Heart left ventricle (tissue), 16 donors: ENCODE measurements around the gene TMEM37. TPM values are rescaled to one million over a fixed set of nuclear protein-coding genes. Genes with fewer than 3 reads are reported as not detected.
"Not testable (repeated sequence)": the region's sequence is repeated elsewhere in the genome, so short reads cannot be mapped to it uniquely, and the experiment has no call there.

Experiments
- ATAC-seq, 4 donors: fragments of 200-7000 bp; cut with Tn5 transposase; one replicate each; pipeline ENCODE4 v1.9.1; 2020 to 2022; ENCODE audit warnings: moderate library complexity in 4 of 4, mild to moderate bottlenecking in 3 of 4, moderate number of reproducible peaks in 1 of 4
- DNase-seq, 5 donors: peaks; one replicate each; pipeline ENCODE4 v3.0.0-alpha.2; 2020
- H3K27ac ChIP-seq, 12 donors: fragments of 200-600 bp; sonication (generic) in 4 of 12; one replicate each; pipeline versions ENCODE4 v1.5.0 to v1.8.0; 2016 to 2022; ENCODE audit warnings: mild to moderate bottlenecking in 2 of 12
- H3K27me3 ChIP-seq, 9 donors: fragments of 200-600 bp; sonication (generic) in 2 of 9; one replicate each; pipeline versions ENCODE4 v1.5.1 to v1.8.0; 2016 to 2022; ENCODE audit warnings: mild to moderate bottlenecking in 3 of 9
- H3K36me3 ChIP-seq, 9 donors: fragments of 200-600 bp; sonication (generic) in 2 of 9; one replicate each; pipeline versions ENCODE4 v1.5.0 to v1.8.0; 2018 to 2022; ENCODE audit warnings: mild to moderate bottlenecking in 2 of 9
- H3K4me1 ChIP-seq, 12 donors: fragments of 200-600 bp; sonication (generic) in 4 of 12; one replicate each; pipeline versions ENCODE4 v1.5.0 to v1.8.0; 2016 to 2022; ENCODE audit warnings: mild to moderate bottlenecking in 3 of 12
- H3K4me3 ChIP-seq, 12 donors: fragments of 200-600 bp; sonication (generic) in 4 of 12; one replicate each; pipeline versions ENCODE4 v1.5.0 to v1.8.0; 2017 to 2022; ENCODE audit warnings: mild to moderate bottlenecking in 9 of 12, moderate library complexity in 4 of 12
- H3K9me3 ChIP-seq, 12 donors: fragments of 200-600 bp; sonication (generic) in 4 of 12; one replicate each; pipeline versions ENCODE4 v1.5.0 to v1.8.0; 2016 to 2022; ENCODE audit warnings: mild to moderate bottlenecking in 1 of 12
- CTCF ChIP-seq, 12 donors: fragments of 200-600 bp; sonication (generic) in 4 of 12; IDR thresholded peaks; one replicate each; pipeline versions ENCODE4 v1.5.0 to v1.8.0; 2018 to 2022; ENCODE audit warnings: antibody characterized with exemption in 12 of 12, mild to moderate bottlenecking in 5 of 12
- POLR2A ChIP-seq, 2 donors: fragments of 450-650 bp; IDR thresholded peaks; one replicate each; pipeline ENCODE4 v1.6.1; 2017; ENCODE audit warnings: antibody characterized with exemption in 2 of 2, mild to moderate bottlenecking in 2 of 2, moderate library complexity in 2 of 2
- WGBS, 4 donors: extraction: QIAGEN DNeasy Blood & Tissue Kit in 2 of 4; methylation state at CpG; one replicate each; pipeline versions ENCODE4 v1.1.5 to v1.1.7; 2013 to 2018; 5-methylcytosine and 5-hydroxymethylcytosine counted together
- intact Hi-C, 10 donors: fragments of 100-400 bp; cut with DNase I; formaldehyde crosslinking; loops; one replicate each; pipeline versions ENCODE4 v1.11.1 to v1.14.2; 2022
- polyA plus RNA-seq, 2 donors: library from polyadenylated mRNA; stranded (reverse); fragments of 200-250 nt; gene quantifications; one replicate each; pipeline ENCODE4 v1.2.3, GENCODE V29; 2013
- total RNA-seq, 9 donors: library from RNA; depleted of rRNA in 2 of 9; stranded (reverse); fragments of >200 nt in 2 of 9; fragmentation: NEBNext Ultra II Directional in 3 of 9; extraction: Animal tissue kit (Norgen Biotek cat#: 25700) in 3 of 9; gene quantifications; one replicate each; pipeline versions ENCODE4 v1.1.0 to v1.2.4, GENCODE V29; 2016 to 2023
- donor health status: ischemic (EF 13 %, LVEDD 7.1; RV severe dilation, severe dysfunction).
- donor health status: healthy with polysubstance abuse.
- donor health status: DM: no; HTN: yes; CAD: no.
- donor health status: DM: no; HTN: no; CAD: no.
- donor health status: ischemic (EF 25% LVEDD 6.9; RV normal size, moderate dysfunction).
- donor health status: ischemic (EF 25% LVEDD 5.7; RV mildly dilated, moderate dysfunction).
- donor health status: healthy.
- donor health status: DM: yes; HTN: yes; CAD: no.
- donor health status: ischemic (EF 35%, LVEDD 5.7; RV mildly dilated, moderate dysfunction).
- donor health status: nonischemic (EF 11% LVEDD 7.7; RV severe dilation, severe dysfunction).
- donor health status: DM: yes; HTN: yes; CAD: no.
- donor health status: PGD.
- donor health status: ischemic (EF 29% LVEDD 5.4; RV normal size, mild dysfunction).
- donor health status: nonischemic (EF 23%, LVEDD 6.1; RV moderate dilation, normal function).

Gene TMEM37
- total and polyA plus RNA-seq, 11 donors = 0.75 to 24.6 (median 1.6) TPM

GRCh38 chr2:119402645-119403560 lies 28.8 kb upstream of the TMEM37 start:
- Histone ChIP-seq H3K4me3 (no peak overlapping the region), H3K9me3 (peaks cover 0 to 5% (median 0%) of the 10 kb centered on the region in 12 donors), H3K27me3 (no peaks in the 10 kb centered on the region), H3K36me3 (no peaks in the 10 kb centered on the region), H3K4me1 (peaks cover 0 to 16% (median 6%) of the 10 kb centered on the region in 12 donors), H3K27ac (peak overlapping the region in 9 of 12 donors; percentile 20 to 66 (median 50))
- 72 to 74% (median 73%) methylated on average over 9 to 10 of the region's 10 CpGs for WGBS, 4 donors
- TF ChIP-seq POLR2A (IDR thresholded peaks at IDR 0.05) = no peak
- no peak for TF ChIP-seq CTCF (IDR thresholded peaks at IDR 0.05)
- intact Hi-C loops = loop anchor here in 3 of 10 donors (10.0 kb wide), 4 partner anchors 178 to 262 kb away; partner anchors contain the start of gene STEAP3 (in 1 of the 3)
- peak in 4 of 5 donors; percentile 39 to 62 (median 56) for DNase-seq
- peak; percentile 75 to 92 (median 86) for ATAC-seq

- H3K27me3 ChIP-seq, ATAC-seq, DNase-seq, H3K4me3 ChIP-seq, H3K36me3 ChIP-seq, H3K9me3 ChIP-seq: not testable (repeated sequence)
- 84 to 87% (median 86%) methylated on average over 12 of the region's 12 CpGs for WGBS, 4 donors
- intact Hi-C loops = loop anchor here in 3 of 10 donors (10.0 kb wide), 4 partner anchors 179 to 261 kb away; partner anchors contain the start of gene STEAP3 (in 1 of the 3)
- H3K4me1 ChIP-seq = peaks cover 0 to 19% (median 6%) of the 10 kb centered on the region in 12 donors
- H3K27ac ChIP-seq = peak overlapping the region in 1 of 12 donors; percentile 50
Observed at GRCh38 chr2:119403618-119404017, 28.0 kb upstream of the TMEM37 start.

- Histone ChIP-seq H3K27ac (no peak overlapping the region), H3K4me3 (no peak overlapping the region), H3K4me1 (peaks cover 0 to 19% (median 6%) of the 10 kb centered on the region in 12 donors), H3K27me3 (no peaks in the 10 kb centered on the region), H3K9me3 (peaks cover 0 to 5% (median 0%) of the 10 kb centered on the region in 12 donors), H3K36me3 (no peaks in the 10 kb centered on the region)
- intact Hi-C loops = loop anchor here in 8 of 10 donors (5.0 to 10.0 kb wide), 7 partner anchors 180 to 260 kb away; partner anchors contain the start of gene STEAP3 (in 1 of the 8)
- ATAC-seq = no peak
- WGBS, 4 donors = 86 to 100% (median 93%) methylated on average over 2 of the region's 2 CpGs
- no peak for TF ChIP-seq CTCF (IDR thresholded peaks at IDR 0.05)
- no peak for TF ChIP-seq POLR2A (IDR thresholded peaks at IDR 0.05)
- no peak for DNase-seq
Observed at GRCh38 chr2:119405151-119405550, 26.5 kb upstream of the TMEM37 start.

- 73 to 77% (median 75%) methylated on average over 7 of the region's 7 CpGs for WGBS, 4 donors
- peak; percentile 32 to 78 (median 68) for ATAC-seq
- intact Hi-C loops = loop anchor here (1.0 to 10.0 kb wide), 11 partner anchors 69 to 257 kb away; partner anchors contain the start of gene STEAP3 (in 1 of the 10)
Observed at GRCh38 chr2:119407430-119408220, 24.0 kb upstream of the TMEM37 start.

More at GRCh38 chr2:119407430-119408220, 24.0 kb upstream of the TMEM37 start:
- Histone ChIP-seq H3K9me3 (peaks cover 0 to 5% (median 0%) of the 10 kb centered on the region in 12 donors), H3K36me3 (no peaks in the 10 kb centered on the region), H3K4me1 (peaks cover 0 to 11% (median 6%) of the 10 kb centered on the region in 12 donors), H3K27me3 (no peaks in the 10 kb centered on the region), H3K4me3 (no peak overlapping the region), H3K27ac (no peak overlapping the region)
- TF ChIP-seq POLR2A (IDR thresholded peaks at IDR 0.05) (no peak), CTCF (IDR thresholded peaks at IDR 0.05) (peak; percentile 60 to 85 (median 79))
- DNase-seq = peak in 3 of 5 donors; percentile 28 to 55 (median 49)
